HS-27A (cell line): Measurements from ENCODE around the gene GTPBP1.

Experiments used
- DNase-seq: peaks from one replicate; pipeline ENCODE4 v3.0.0-alpha.2; 2012; ENCODE audit warnings: low read depth, missing footprints

GTPBP1 gene

DNA sequence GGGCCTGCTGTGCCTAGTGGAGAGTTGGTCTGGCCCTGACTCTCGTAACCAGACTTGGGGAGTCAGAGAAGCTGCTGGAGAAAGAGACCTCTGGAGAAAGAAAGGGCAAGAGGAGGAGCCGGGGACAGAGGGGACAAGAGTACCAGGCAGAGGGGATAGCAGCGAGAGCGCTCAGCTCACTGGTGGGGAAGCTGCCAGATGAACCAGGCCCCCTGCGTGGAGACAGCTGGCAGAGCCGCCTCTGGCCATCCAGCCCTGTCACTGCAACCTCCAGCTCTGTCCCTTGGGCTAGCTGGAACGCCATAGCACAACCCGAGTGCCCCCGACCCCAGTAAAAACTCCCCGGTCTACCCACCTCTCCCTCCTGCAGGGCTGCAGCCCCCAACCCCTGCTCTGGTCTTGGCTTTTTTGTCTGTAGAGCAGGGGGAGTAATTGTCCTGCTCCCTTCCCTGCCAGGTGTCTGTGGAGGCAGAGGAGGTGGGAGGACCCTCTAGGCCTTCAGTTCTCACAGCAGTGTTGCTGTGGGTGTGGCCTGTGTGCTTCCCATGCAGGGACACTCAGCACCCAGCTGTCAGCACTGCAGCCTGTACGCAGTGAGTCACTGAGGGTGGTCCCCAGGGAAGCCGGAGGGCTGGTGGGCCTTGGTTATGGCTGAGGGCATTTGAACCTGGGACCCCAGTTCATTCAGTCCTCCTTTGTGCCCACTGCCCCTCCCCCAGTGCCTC is 54.9 kb downstream of the GTPBP1 start:
- no peak for DNase-seq

DNA sequence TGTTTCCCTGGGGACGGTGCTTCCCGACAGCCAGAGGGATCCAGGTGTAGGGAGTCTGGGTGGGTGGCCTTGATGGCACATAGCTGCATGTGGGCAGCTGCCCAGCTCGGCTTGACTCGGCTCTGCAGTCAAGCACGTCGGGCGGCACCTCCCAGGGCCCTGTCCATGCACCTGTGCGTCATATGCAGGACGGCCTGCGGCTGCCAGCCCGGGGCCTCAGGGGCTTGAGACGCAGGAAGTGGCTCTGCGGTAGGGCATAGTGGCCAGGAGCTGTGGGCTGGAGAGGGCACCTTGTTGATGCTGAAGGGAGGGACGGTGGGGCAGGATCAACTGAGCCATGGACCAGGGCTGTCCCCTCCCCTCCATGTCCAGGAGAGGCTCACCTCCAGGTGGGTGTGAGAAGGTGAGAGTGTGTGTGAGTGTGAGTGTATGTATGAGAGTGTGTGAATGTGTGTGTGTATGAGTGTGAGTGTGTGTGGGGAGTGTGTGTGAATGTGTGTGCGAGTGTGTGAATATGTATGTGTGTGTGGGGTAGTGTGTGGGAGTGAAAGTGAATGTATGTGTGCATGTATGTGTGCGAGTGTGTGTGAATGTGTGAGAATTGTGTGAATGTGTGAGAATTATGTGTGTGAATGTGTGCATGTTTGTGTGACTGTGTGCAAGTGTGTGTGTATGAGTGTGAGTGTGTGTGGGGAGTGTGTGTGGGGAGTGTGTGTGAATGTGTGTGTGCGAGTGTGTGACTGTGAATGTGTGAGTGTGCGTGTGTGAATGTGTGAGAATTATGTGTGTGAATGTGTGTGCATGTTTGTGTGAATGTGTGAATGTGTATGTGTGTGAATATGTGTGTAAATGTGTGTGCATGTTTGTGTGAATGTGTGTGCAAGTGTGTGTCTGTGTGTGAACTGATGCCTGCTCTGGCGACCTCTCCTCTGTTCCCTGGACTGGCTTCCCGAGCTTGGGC is 55.7 kb downstream of the GTPBP1 start:
- no peak for DNase-seq

DNA sequence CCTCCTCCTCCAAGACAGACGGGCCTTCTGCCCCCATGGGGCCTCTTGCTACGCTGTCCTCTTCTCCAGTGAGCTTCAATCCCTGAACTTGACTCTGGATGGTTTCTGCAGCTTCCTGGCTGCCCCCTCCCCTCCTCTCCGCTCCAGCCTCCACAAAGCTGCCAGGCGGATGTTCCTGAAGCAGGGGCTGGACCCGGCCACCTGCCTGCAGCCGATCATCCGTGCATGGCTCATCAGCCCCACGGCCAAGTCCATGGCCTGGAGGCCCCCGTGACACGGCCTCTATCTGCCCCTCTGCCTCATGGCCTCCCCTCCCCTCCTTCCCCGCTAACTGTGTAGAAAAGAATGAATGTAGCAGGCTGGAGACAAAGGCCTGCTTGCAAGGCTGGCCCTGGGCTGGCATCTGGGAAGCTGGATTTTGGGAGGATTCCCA is 56.8 kb downstream of the GTPBP1 start:
- DNase-seq: no peak

DNA sequence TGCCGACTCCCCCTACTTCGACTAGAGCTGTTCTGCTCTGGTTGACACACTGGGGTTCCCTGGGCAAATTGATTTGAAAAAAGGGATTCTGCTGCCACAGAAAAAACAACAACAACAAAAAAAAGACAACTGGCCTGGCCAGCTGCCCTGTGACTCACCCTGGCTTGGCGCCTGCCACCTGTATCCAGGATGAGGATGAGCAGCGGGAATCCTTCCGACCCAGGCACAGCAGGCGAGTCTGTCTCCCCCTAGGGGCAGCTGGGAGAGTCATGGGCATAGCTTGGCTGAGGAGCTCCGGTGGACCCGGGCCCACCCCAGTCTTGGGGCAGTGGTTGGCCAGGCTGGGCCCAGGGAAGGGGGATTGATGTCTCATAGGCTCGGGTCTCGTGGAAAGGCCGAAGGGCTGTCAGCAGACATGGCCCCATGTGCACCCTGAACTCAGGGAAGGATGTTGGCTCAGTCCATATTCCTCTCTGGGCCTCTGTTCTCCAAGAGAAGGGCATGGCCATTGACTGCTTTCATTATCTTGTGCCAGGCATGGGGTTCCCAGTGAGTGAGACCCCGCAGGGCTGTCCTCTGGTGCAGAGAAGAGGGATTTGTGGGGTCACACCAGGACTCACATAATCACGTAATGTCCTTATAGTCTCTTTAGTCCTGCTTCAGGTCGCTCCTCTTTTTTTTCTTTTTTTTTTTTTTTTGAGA is 60.5 kb downstream of the GTPBP1 start:
- DNase-seq: no peak

DNA sequence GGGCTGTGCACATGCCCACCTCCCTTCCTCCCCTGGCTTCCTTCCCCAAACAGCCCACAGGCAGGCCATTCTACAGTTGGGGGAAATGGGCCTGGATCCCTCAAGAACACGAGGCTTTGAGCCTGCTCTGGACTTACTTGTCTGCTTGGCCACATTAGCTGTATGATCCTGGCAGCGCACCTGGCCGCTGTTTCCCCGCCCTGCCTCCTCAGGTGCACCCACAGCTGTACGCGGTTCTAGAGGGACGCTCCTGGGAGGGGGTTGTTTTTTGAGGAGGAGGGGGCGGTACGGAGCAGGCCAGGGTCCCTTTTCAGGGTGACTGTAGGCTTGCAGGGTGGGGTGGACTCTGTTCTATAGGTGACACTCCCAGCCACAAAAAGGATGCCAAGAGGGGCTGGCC is 61.6 kb downstream of the GTPBP1 start:
- no peak for DNase-seq

DNA sequence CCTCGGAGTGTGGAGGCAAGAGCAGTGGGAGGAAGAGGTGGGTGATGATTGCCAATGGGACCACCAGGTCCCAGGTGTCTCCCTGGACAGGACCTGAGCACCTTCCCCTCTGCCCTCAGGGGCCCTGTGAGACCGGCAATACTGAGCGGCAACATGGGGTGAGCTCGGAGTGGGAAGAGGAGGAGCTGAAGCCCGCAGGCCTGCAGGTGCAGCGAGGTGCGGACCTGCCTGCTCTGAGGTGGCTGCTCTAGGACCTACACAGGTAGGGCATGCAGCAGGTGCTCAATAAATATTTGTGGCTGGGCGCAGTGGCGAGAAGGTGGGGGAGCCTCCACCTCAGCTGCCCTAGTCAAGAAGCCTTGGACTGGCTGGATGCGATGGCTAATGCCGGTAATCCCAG is 62.3 kb downstream of the GTPBP1 start:
- no peak for DNase-seq

DNA sequence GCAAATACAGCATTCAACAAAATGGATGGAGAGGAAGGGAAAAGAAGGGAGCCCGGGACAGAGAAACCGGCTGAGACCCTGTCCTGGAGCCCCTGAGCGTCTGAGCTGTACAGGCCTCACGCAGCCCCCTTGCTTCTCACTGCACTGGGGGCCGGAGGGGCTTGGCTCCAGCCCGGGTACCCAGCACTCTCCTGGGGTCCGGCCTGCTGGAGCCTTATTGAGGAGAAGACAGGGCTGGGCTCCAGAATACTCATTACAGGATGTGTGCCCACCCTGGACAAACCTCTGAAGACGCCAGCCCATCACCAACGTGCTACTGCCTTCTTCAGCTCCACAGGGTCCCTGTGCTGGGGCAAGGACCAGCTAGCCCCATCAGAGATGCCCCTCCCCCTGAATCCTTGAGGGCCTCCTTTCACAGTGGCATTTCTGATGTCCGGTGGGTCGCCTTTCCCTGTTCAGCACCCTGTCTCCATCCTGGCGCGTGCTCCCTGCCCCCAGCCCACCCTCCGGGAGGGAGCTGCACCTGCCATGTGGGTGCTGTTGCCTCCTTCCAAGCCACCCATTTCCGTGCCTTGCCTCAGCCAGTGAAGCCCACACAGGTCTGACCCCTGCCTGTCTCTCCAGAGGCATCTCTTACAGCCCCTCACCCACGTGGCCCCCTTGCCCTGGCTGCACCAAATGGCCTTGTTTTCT is 64.7 kb downstream of the GTPBP1 start:
- DNase-seq: no peak

DNA sequence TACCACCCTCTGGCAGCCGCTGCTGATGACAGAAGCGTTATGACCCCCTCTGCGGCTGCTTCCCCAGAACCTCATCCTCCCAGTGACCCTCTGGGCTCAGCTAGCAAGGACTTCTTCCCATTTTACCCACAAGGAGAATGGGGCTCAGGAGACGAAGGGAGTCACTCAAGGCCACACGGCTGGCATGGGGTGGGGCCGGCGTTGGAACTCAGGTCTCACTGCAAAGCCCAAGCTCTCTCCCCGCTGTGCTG is 66.8 kb downstream of the GTPBP1 start:
- no peak for DNase-seq

DNA sequence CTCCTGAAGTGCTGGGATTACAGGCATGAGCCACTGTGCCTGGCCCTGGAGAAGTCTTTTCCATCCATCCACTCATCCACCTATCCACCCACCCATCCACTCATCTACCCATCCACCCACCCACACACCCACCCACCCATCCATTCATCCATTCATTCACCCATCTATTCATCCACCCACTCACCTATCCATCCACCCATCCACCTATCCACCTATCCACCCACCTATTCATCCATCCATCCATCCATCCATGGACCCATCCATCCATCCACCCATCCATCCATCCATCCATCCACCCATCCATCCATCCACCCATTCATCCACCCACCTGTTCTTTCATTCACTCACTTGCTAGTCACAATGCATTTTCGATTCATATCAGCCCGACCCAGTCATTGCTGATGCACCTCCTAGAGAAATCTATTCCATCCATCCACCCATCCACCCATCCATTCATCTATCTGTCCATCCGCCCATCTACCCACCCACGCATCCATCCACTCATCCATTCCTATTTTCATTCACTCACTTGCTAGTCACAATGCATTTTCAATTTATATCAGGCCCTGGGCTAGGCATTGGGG is 67.7 kb downstream of the GTPBP1 start:
- DNase-seq: no peak

DNA sequence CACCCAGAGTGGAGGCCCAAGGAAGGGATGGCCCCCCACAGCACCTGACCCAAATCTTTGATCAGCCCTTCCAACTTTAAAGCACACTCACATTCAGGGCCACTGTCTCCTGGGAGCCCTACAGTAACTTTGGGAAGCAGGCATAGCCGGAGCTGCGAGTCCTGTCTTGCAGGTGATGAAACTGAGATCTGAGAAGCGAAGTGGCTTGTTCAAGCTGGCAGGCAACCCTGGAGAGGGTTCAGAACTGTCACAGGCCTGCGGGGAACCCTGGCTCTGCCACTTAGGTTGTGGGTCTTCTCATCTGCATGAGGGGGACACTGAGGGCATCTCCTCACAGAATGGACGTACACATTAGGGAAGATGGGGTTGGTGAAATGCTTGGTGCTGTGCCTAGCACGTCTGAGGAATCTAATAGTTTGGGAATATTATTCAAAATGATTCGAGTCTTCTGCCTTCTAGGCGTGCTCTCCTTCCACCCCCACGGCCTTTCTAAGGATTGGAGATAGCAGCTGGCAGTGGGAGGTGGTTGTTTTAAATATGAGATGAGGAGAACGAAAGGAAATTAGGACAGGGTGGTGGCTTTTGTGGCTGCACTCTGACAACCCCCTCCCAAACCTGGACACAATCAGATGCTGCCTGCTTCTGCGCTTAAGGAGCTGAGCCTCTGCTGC is 68.9 kb downstream of the GTPBP1 start:
- no peak for DNase-seq

DNA sequence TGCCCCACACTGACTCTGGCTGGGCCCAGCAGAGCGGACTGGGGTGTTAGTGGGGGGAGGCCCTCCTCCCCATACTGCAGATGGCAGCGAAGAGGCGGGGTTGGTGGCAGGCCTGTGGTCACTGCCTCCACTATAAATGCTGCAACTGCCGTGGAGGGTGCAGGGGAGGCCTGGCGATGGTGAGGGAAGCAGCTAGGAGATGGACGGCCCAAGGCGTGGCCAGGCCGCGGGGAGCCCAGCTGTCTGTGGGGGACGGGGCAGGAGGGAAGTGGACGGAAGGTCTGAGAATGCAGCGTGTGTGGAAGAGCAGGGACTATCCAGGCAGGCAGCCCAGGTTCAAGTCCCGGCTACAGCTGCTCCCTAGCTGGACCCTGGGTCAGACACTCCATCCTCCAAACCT is 69.9 kb downstream of the GTPBP1 start:
- DNase-seq: no peak

DNA sequence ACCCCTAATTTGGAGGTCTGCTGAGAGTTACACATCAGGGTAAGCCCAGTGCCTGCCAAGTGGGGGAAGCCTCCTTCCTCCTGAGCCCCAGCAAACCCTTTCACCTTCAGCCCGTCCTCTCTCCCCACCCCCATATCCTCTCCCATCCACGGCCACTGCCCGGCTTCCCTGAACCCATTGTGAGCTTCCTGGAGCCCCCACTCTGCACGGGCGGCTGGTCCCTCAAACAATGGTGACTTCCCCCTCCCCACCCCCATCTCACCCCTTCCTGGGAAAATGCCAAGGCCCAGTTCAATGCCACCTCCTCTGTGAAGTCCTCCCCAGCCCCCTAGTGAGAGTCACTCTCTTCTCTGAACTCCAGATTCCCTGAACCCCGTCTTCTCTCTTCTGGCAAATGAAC is 70.3 kb downstream of the GTPBP1 start:
- DNase-seq: no peak

DNA sequence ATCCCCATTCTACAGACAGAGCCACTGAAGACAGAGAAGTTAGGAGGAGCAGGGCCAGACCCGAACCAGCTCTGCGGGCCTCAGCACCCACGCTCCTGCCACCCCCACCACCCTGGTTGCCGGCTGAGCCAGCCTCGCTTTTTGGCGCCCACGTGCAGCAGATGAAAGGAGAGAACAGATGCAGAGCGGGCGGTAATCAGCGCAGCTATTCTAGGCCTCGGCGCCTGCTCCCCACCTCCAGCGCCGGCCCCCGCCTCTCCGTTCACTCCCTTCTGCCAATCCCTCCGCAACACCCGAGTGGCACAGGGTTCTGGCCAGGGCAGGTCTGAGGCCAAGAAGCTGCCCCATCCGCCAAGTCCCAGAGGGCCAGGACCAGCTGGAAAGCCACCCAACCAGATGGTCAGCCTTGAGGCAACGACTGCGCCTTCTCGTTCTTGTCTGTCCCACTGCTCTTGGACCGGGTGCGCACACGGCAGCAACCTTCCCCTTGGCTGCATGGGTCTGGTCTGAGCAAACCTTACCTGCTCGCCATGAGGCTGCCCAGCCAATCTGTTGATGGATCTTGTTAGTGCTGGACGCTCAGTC is 71.4 kb downstream of the GTPBP1 start:
- no peak for DNase-seq

DNA sequence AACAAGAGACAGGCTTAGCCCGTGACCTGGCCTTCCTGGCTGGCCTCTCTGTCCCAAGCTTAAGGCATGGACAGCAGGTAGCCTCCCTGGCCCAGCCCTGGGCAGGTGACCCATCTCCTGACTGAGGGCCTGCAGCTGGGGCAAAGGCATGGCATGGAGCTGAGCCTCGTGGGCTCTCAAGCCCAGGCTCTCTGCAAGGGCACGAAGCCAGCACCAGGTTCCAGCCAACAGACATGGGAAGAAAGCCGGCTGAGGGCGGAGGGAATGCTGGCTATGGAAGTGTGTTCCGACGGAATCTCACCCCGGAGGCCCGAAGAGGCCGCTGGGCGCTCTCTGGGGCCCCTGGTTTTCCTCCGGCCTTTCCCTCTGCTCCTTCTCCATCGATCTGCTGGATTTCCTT is 75.3 kb downstream of the GTPBP1 start:
- no peak for DNase-seq

DNA sequence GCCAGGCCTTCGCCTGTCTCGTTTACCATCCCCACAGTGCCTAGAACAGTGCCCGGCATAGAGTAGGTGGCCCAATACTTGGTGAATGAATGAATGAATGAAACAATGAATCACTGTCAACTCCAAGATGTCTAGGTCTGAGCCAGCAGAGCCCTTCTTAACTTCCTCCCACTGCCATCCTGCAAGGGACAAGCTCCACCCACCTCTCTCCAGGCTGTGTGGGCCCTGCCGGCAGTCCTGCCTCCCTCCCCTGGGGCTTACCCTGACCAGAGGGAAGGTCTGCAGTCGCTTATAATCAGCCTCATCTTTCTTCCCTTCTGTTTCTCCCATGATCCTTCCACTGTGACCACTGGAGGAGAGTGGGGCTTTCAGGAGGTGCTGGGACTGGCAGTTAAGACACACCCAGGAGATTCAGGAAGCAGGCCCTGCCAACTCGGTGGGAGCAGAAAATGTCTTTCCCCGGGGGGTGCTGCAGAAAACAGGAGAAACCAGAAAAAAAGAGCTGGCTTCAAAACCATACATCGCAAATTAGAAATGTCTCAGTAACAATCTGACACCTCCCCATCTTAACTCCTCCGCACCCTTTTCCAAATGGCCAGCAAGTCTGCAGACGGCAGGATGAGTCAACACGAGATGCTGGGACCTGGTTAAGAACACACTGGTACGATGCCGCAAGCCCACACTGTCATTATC is 76.8 kb downstream of the GTPBP1 start:
- no peak for DNase-seq
